GM23338 (cell line): Measurements from ENCODE around the gene ROBO1. TPM values are rescaled to one million over a fixed set of nuclear protein-coding genes. Genes with fewer than 3 reads are reported as not detected.

Source experiments
- ATAC-seq: fragments of 200-7000 bp; cut with Tn5 transposase; 3 replicates; pipeline ENCODE4 v1.9.1; 2020
- DNase-seq: peaks from one replicate; pipeline ENCODE4 v3.0.0-alpha.2; 2015; ENCODE audit warnings: low spot score
- H2AFZ ChIP-seq: fragments of 200-600 bp; sonication (generic); 2 replicates; pipeline ENCODE4 v1.8.0; 2016; ENCODE audit warnings: antibody characterized with exemption, mild to moderate bottlenecking, moderate library complexity
- H3F3A ChIP-seq: fragments of 200-600 bp; sonication (generic); replicated peaks from 2 replicates; pipeline ENCODE4 v1.8.0; 2017; ENCODE audit warnings: antibody characterized with exemption, mixed run types, low read depth
- H3K27ac ChIP-seq: fragments of 200-600 bp; sonication (generic); 2 replicates; pipeline ENCODE4 v1.6.1; 2016; ENCODE audit warnings: low read depth
- H3K27me3 ChIP-seq: fragments of 200-600 bp; sonication (generic); 2 replicates; pipeline ENCODE4 v1.8.0; 2016; ENCODE audit warnings: mild to moderate bottlenecking, mixed run types, moderate library complexity; ENCODE audit not compliant: insufficient read depth
- H3K36me3 ChIP-seq: fragments of 200-600 bp; sonication (generic); 2 replicates; pipeline ENCODE4 v1.8.0; 2016; ENCODE audit warnings: mild to moderate bottlenecking; ENCODE audit not compliant: insufficient read depth
- H3K4me1 ChIP-seq: fragments of 200-600 bp; sonication (generic); 2 replicates; pipeline ENCODE4 v1.8.0; 2016; ENCODE audit warnings: mild to moderate bottlenecking, moderate library complexity; ENCODE audit not compliant: insufficient read depth
- H3K4me2 ChIP-seq: fragments of 200-600 bp; sonication (generic); 2 replicates; pipeline ENCODE4 v1.7.1; 2017; ENCODE audit warnings: mixed run types
- H3K4me3 ChIP-seq: fragments of 200-600 bp; sonication (generic); 2 replicates; pipeline ENCODE4 v1.6.1; 2016; ENCODE audit warnings: mixed run types
- H3K79me2 ChIP-seq: fragments of 200-600 bp; sonication (generic); replicated peaks from 2 replicates; pipeline ENCODE4 v1.8.0; 2017; ENCODE audit warnings: mild to moderate bottlenecking; ENCODE audit not compliant: insufficient read depth
- H3K9me2 ChIP-seq: fragments of 200-600 bp; sonication (generic); 2 replicates; pipeline ENCODE4 v1.8.0; 2017; ENCODE audit not compliant: insufficient read depth
- H4K20me1 ChIP-seq: fragments of 200-600 bp; sonication (generic); replicated peaks from 2 replicates; pipeline ENCODE4 v1.8.0; 2017; ENCODE audit warnings: mild to moderate bottlenecking; ENCODE audit not compliant: insufficient read depth
- H3K27ac Mint-ChIP-seq: 2 replicates; pipeline ENCODE4 v1.8.0; 2020; ENCODE audit warnings: inconsistent platforms, mild to moderate bottlenecking, moderate library complexity, mixed read lengths
- H3K27me3 Mint-ChIP-seq: 3 replicates; pipeline ENCODE4 v1.8.0; 2022; ENCODE audit warnings: low read depth, mild to moderate bottlenecking, moderate library complexity, mixed read lengths, inconsistent platforms; ENCODE audit not compliant: insufficient read depth, poor library complexity
- H3K36me3 Mint-ChIP-seq: 3 replicates; pipeline ENCODE4 v1.8.0; 2021; ENCODE audit warnings: low read depth, mild to moderate bottlenecking, inconsistent platforms, moderate library complexity, mixed read lengths
- H3K4me1 Mint-ChIP-seq: 3 replicates; pipeline ENCODE4 v1.8.0; 2020; ENCODE audit warnings: mild to moderate bottlenecking, inconsistent platforms, mixed read lengths
- H3K4me3 Mint-ChIP-seq: 3 replicates; pipeline ENCODE4 v1.8.0; 2021; ENCODE audit warnings: moderate library complexity, mild to moderate bottlenecking, inconsistent platforms, mixed read lengths
- H3K9me3 Mint-ChIP-seq: 3 replicates; pipeline ENCODE4 v1.8.0; 2020; ENCODE audit warnings: moderate library complexity, mild to moderate bottlenecking, inconsistent platforms, mixed read lengths
- CREB1 ChIP-seq: fragments of 250-450 bp; sonication (Bioruptor Pico); IDR thresholded peaks from 2 replicates; pipeline ENCODE4 v1.5.0; 2020; ENCODE audit warnings: low read depth, mild to moderate bottlenecking, moderate library complexity
- EZH2 ChIP-seq: fragments of 200-600 bp; sonication (generic); IDR thresholded peaks from one replicate; pipeline ENCODE4 v1.8.0; 2017; ENCODE audit warnings: antibody characterized with exemption, mild to moderate bottlenecking, low read depth; ENCODE audit not compliant: unreplicated experiment
- EZH2phosphoT487 ChIP-seq: fragments of 200-600 bp; sonication (generic); IDR thresholded peaks from one replicate; pipeline ENCODE4 v1.8.1; 2018; ENCODE audit warnings: antibody characterized with exemption; ENCODE audit not compliant: unreplicated experiment
- JUNB ChIP-seq: IDR thresholded peaks from one replicate; pipeline ENCODE4 v1.6.1; 2016; ENCODE audit warnings: antibody characterized with exemption; ENCODE audit not compliant: unreplicated experiment
- NANOG ChIP-seq: IDR thresholded peaks from 2 replicates; pipeline ENCODE4 v1.6.1; 2016; ENCODE audit warnings: antibody characterized with exemption, borderline replicate concordance
- POLR2AphosphoS5 ChIP-seq: IDR thresholded peaks from 2 replicates; pipeline ENCODE4 v1.6.1; 2016; ENCODE audit warnings: antibody characterized with exemption, low read depth
- REST ChIP-seq: IDR thresholded peaks from one replicate; pipeline ENCODE4 v1.6.1; 2018; ENCODE audit warnings: antibody characterized with exemption; ENCODE audit not compliant: unreplicated experiment
- STAT1 ChIP-seq: IDR thresholded peaks from one replicate; pipeline ENCODE4 v1.6.1; 2016; ENCODE audit warnings: antibody characterized with exemption; ENCODE audit not compliant: unreplicated experiment
- ZNF114 ChIP-seq: fragments of 250-450 bp; sonication (Bioruptor Pico); IDR thresholded peaks from 2 replicates; pipeline ENCODE4 v1.5.0; 2020; ENCODE audit warnings: mild to moderate bottlenecking, moderate library complexity
- ZNF331 ChIP-seq: fragments of 250-450 bp; sonication (Bioruptor Pico); IDR thresholded peaks from 2 replicates; pipeline ENCODE4 v1.5.0; 2020; ENCODE audit warnings: low read depth, mild to moderate bottlenecking, moderate library complexity
- polyA plus RNA-seq: library from polyadenylated mRNA; unstranded; fragments of >200 nt; fragmentation: Nextera tagmentation; extraction: Ambion mirVana; gene quantifications from 2 replicates; pipeline ENCODE4 v1.2.1, GENCODE V29; 2016
- total RNA-seq: library from RNA; depleted of rRNA; stranded (reverse); fragments of >200 nt; shearing (Covaris generic); gene quantifications from 2 replicates; pipeline ENCODE4 v1.2.3, GENCODE V29; 2014
- TF ChIP-seq, protein P1 (sequence below): IDR thresholded peaks from 2 replicates; pipeline ENCODE4 v1.6.1; 2016; ENCODE audit warnings: antibody characterized with exemption
- TF ChIP-seq, protein P2 (sequence below): fragments of 250-450 bp; sonication (Bioruptor Pico); IDR thresholded peaks from 2 replicates; pipeline ENCODE4 v1.5.0; 2020; ENCODE audit warnings: mild to moderate bottlenecking, moderate library complexity
- TF ChIP-seq, protein P3 (sequence below), 2 experiments: fragments of 200-600 bp in 1 of 2; sonication (generic) in 1 of 2; conservative IDR thresholded peaks; 2 replicates each; pipeline versions ENCODE4 v1.5.1 to v1.6.1; 2016 to 2017; ENCODE audit warnings: antibody characterized with exemption in 2 of 2, low read depth in 2 of 2, mild to moderate bottlenecking in 2 of 2, moderate library complexity in 1 of 2

Gene ROBO1
- total and polyA plus RNA-seq, 2 experiments from 2014 or later, result 19.2 to 78.3 TPM

GRCh38 chr3:79157191-79157590 is 610.6 kb downstream of the ROBO1 start:
- ATAC-seq, result no peak
- Histone ChIP-seq H3K79me2 (no peaks in the 10 kb centered on the region), H3K27me3 (no peaks in the 10 kb centered on the region), H3F3A (no peaks in the 10 kb centered on the region), H3K4me1 (peaks cover 20% of the 10 kb centered on the region), H3K27ac (no peak overlapping the region), H3K9me2 (no peaks in the 10 kb centered on the region), H2AFZ (no peak overlapping the region), H3K4me2 (no peak overlapping the region), H4K20me1 (no peaks in the 10 kb centered on the region), H3K36me3 (no peaks in the 10 kb centered on the region), H3K4me3 (no peak overlapping the region)
- no peaks in the 10 kb centered on the region for H3K36me3 Mint-ChIP-seq
- H3K4me1 Mint-ChIP-seq, result peaks cover 38% of the 10 kb centered on the region
- H3K27ac Mint-ChIP-seq, result no peak overlapping the region
- no peak overlapping the region for H3K4me3 Mint-ChIP-seq
- no peaks in the 10 kb centered on the region for H3K27me3 Mint-ChIP-seq
- TF ChIP-seq, protein P1, sequence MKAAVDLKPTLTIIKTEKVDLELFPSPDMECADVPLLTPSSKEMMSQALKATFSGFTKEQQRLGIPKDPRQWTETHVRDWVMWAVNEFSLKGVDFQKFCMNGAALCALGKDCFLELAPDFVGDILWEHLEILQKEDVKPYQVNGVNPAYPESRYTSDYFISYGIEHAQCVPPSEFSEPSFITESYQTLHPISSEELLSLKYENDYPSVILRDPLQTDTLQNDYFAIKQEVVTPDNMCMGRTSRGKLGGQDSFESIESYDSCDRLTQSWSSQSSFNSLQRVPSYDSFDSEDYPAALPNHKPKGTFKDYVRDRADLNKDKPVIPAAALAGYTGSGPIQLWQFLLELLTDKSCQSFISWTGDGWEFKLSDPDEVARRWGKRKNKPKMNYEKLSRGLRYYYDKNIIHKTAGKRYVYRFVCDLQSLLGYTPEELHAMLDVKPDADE, result no peak
- TF ChIP-seq EZH2phosphoT487 (no peak), REST (no peak), STAT1 (no peak), ZNF114 (CRISPR knock-in tag) (no peak), POLR2AphosphoS5 (no peak), EZH2 (no peak), CREB1 (CRISPR knock-in tag) (no peak), NANOG (no peak), JUNB (no peak), ZNF331 (CRISPR knock-in tag) (no peak)
- TF ChIP-seq, protein P2, sequence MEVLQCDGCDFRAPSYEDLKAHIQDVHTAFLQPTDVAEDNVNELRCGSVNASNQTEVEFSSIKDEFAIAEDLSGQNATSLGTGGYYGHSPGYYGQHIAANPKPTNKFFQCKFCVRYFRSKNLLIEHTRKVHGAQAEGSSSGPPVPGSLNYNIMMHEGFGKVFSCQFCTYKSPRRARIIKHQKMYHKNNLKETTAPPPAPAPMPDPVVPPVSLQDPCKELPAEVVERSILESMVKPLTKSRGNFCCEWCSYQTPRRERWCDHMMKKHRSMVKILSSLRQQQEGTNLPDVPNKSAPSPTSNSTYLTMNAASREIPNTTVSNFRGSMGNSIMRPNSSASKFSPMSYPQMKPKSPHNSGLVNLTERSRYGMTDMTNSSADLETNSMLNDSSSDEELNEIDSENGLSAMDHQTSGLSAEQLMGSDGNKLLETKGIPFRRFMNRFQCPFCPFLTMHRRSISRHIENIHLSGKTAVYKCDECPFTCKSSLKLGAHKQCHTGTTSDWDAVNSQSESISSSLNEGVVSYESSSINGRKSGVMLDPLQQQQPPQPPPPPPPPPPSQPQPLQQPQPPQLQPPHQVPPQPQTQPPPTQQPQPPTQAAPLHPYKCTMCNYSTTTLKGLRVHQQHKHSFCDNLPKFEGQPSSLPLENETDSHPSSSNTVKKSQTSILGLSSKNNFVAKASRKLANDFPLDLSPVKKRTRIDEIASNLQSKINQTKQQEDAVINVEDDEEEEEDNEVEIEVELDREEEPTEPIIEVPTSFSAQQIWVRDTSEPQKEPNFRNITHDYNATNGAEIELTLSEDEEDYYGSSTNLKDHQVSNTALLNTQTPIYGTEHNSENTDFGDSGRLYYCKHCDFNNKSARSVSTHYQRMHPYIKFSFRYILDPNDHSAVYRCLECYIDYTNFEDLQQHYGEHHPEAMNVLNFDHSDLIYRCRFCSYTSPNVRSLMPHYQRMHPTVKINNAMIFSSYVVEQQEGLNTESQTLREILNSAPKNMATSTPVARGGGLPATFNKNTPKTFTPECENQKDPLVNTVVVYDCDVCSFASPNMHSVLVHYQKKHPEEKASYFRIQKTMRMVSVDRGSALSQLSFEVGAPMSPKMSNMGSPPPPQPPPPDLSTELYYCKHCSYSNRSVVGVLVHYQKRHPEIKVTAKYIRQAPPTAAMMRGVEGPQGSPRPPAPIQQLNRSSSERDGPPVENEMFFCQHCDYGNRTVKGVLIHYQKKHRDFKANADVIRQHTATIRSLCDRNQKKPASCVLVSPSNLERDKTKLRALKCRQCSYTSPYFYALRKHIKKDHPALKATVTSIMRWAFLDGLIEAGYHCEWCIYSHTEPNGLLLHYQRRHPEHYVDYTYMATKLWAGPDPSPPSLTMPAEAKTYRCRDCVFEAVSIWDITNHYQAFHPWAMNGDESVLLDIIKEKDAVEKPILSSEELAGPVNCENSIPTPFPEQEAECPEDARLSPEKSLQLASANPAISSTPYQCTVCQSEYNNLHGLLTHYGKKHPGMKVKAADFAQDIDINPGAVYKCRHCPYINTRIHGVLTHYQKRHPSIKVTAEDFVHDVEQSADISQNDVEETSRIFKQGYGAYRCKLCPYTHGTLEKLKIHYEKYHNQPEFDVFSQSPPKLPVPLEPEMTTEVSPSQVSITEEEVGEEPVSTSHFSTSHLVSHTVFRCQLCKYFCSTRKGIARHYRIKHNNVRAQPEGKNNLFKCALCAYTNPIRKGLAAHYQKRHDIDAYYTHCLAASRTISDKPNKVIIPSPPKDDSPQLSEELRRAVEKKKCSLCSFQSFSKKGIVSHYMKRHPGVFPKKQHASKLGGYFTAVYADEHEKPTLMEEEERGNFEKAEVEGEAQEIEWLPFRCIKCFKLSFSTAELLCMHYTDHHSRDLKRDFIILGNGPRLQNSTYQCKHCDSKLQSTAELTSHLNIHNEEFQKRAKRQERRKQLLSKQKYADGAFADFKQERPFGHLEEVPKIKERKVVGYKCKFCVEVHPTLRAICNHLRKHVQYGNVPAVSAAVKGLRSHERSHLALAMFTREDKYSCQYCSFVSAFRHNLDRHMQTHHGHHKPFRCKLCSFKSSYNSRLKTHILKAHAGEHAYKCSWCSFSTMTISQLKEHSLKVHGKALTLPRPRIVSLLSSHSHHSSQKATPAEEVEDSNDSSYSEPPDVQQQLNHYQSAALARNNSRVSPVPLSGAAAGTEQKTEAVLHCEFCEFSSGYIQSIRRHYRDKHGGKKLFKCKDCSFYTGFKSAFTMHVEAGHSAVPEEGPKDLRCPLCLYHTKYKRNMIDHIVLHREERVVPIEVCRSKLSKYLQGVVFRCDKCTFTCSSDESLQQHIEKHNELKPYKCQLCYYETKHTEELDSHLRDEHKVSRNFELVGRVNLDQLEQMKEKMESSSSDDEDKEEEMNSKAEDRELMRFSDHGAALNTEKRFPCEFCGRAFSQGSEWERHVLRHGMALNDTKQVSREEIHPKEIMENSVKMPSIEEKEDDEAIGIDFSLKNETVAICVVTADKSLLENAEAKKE (CRISPR knock-in tag), result no peak
- TF ChIP-seq, protein P3, sequence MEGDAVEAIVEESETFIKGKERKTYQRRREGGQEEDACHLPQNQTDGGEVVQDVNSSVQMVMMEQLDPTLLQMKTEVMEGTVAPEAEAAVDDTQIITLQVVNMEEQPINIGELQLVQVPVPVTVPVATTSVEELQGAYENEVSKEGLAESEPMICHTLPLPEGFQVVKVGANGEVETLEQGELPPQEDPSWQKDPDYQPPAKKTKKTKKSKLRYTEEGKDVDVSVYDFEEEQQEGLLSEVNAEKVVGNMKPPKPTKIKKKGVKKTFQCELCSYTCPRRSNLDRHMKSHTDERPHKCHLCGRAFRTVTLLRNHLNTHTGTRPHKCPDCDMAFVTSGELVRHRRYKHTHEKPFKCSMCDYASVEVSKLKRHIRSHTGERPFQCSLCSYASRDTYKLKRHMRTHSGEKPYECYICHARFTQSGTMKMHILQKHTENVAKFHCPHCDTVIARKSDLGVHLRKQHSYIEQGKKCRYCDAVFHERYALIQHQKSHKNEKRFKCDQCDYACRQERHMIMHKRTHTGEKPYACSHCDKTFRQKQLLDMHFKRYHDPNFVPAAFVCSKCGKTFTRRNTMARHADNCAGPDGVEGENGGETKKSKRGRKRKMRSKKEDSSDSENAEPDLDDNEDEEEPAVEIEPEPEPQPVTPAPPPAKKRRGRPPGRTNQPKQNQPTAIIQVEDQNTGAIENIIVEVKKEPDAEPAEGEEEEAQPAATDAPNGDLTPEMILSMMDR (conservative IDR thresholded peaks at IDR 0.05; ENCODE audit: low read depth in 2 of 2), result no peak
- H3K9me3 Mint-ChIP-seq, result no peaks in the 10 kb centered on the region
- DNase-seq, result no peak
